RWPE1 (cell line): Measurements from ENCODE around the gene TEPSIN.

Source experiments
- CTCF ChIA-PET: fragments of 350-600 bp; sonication (Branson Sonifier 250); formaldehyde crosslinking; extraction: SDS; loops from one replicate; lab custom pipeline; 2021; lab: Yijun Ruan, JAX
- POLR2A ChIA-PET: fragments of 400-600 bp; formaldehyde crosslinking; extraction: SDS; loops from one replicate; lab custom pipeline; 2020; ENCODE audit warnings: antibody characterized with exemption; ENCODE audit not compliant: low non-redundant PET; lab: Yijun Ruan, JAX
- DNase-seq: peaks from one replicate; pipeline ENCODE4 v3.0.0; 2012; ENCODE audit warnings: low spot score
- H3K27ac ChIP-seq: fragments of 450-650 bp; 2 replicates; pipeline ENCODE4 v1.5.1; 2017
- CTCF ChIP-seq: fragments of 450-650 bp; conservative IDR thresholded peaks from 2 replicates; pipeline ENCODE4 v1.5.1; 2017; ENCODE audit warnings: low read depth, mild to moderate bottlenecking

The TEPSIN gene

DNA sequence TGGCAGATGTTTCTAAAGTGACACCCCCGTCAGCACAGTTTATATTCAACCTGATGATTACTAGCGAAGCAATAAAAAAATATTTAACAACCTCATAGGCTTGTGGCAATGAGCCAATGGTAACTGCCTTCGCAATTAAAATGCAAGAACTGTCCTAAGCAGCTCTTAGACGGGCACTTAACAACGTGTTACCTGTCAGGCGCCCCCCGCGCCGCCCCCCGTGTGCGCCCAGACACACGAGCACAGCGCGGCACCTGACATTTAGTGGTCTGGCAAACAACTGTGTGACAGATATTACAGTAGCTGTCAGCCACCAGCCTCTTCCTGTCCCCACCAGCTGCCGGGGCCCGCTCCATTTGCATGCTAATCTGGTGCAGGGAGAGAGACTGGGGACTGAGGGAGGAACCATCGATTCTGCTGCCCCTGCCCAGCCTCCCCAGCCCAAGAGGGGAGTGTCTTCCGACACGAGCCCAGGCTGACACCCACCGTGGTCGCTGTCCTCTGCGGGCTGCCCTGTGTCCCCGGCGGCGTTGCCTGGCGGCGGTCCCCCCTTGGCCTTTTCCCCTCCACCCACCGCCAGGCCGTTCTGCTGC lies 12.9 kb upstream of the TEPSIN start:
- ChIA-PET CTCF (interaction anchor here (0.7 to 1.7 kb wide), 2 partner anchors 72 to 109 kb away, joined by 3 to 6 read pairs; no protein-coding TSS in a partner anchor), POLR2A (no interaction called here)
- no peak for TF ChIP-seq CTCF
- peak overlapping the region; percentile 41 for H3K27ac ChIP-seq
- no peak for DNase-seq

- H3K27ac ChIP-seq = peak overlapping the region; percentile 41
- no peak for DNase-seq
- ChIA-PET CTCF (no interaction called here), POLR2A (no interaction called here)
- no peak for TF ChIP-seq CTCF
Measured at GRCh38 chr17:81251094-81251708, 12.3 kb upstream of the TEPSIN start.

GRCh38 chr17:81250286-81251093 lies 11.6 kb upstream of the TEPSIN start:
- ChIA-PET CTCF (no interaction called here), POLR2A (no interaction called here)
- H3K27ac ChIP-seq = peak overlapping the region; percentile 41
- no peak for DNase-seq
- no peak for TF ChIP-seq CTCF

DNA sequence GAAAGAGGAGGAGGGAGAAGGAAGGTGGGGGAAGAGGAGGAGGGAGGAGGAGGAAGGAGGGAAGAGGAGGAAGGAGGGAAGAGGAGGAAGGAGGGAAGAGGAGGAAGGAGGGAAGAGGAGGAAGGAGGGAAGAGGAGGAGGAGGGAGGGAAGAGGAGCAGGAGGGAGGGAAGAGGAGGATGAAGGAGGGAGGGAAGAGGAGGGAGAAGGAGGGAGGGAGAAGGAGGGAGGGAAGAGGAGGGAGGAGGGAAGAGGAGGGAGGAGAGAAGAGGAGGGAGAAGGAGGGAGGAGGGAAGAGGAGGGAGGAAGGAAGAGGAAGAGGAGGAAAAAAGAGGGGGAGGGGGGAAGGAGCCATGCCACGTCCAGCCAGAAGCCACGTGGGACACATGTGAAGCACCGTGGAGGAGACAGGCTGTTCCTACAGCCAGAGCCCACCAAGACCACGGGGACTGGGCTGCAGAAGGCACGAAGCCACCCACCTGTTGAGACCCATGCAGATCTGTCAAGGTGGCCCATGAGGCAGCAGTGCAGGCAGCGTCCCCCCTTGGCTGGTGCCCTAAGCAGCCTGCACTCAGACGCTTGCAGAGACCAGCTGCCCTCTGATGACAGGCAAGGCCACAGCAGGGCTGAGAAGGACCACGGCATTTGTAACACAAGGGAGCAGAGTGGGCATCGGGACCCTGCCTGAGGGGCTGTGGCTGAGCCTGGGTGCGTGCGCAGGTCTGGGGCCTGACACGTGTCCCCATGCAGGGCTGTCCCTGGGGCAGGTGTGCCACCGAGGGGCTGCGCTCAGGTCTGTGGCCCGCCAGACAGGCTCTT lies 10.6 kb upstream of the TEPSIN start:
- no peak for DNase-seq
- peak overlapping the region; percentile 41; the same call in 1 of the 2 replicates for H3K27ac ChIP-seq
- ChIA-PET CTCF (interaction anchor here (0.6 kb wide), 1 partner anchor 237 kb away, joined by 5 read pairs; no protein-coding TSS in a partner anchor), POLR2A (no interaction called here)
- no peak for TF ChIP-seq CTCF

DNA sequence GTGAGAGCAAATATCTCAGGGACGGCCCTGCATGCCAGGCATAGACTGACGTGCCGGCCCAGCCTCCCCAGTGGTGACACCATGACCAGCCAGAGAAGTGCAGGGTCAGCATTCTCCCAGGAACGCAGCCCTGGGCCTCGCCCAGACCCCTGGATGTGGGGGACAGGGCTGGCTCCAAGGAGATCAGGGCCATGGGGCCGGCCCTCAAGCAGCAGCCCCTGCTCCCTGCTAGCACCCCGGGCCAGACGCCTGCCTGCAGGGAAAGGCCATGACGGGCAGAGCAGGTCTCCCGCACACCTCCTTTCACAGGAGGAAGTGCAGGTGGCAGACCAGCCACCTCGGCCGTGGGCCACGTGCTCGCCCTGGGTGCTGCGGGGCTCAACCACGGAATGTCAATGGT lies 9.8 kb upstream of the TEPSIN start:
- ChIA-PET POLR2A (no interaction called here), CTCF (no interaction called here)
- DNase-seq = no peak
- TF ChIP-seq CTCF = no peak
- peak overlapping the region; percentile 17; the same call in 1 of the 2 replicates for H3K27ac ChIP-seq
